Keratinocyte (primary cell): ENCODE results near the gene MRTO4.

ENCODE experiments used
- CTCF ChIP-seq, 3 experiments: IDR thresholded peaks in 1 of 3; conservative IDR thresholded peaks in 1 of 3; optimal IDR thresholded peaks in 1 of 3; 2 replicates in 2 of 3; 3 replicates in 1 of 3; pipeline versions ENCODE3 to v1.5.1; 2011; ENCODE audit warnings: low read length in 3 of 3, mild to moderate bottlenecking in 3 of 3, moderate library complexity in 2 of 3, control low read depth in 1 of 3, inconsistent platforms in 1 of 3; ENCODE audit not compliant: insufficient read depth in 2 of 3; ENCODE audit errors: extremely low read depth in 1 of 3
- EZH2 ChIP-seq: IDR thresholded peaks from one replicate; pipeline ENCODE4 v1.6.1; 2012; ENCODE audit warnings: inconsistent platforms, mild to moderate bottlenecking, low read length, moderate library complexity

DNA sequence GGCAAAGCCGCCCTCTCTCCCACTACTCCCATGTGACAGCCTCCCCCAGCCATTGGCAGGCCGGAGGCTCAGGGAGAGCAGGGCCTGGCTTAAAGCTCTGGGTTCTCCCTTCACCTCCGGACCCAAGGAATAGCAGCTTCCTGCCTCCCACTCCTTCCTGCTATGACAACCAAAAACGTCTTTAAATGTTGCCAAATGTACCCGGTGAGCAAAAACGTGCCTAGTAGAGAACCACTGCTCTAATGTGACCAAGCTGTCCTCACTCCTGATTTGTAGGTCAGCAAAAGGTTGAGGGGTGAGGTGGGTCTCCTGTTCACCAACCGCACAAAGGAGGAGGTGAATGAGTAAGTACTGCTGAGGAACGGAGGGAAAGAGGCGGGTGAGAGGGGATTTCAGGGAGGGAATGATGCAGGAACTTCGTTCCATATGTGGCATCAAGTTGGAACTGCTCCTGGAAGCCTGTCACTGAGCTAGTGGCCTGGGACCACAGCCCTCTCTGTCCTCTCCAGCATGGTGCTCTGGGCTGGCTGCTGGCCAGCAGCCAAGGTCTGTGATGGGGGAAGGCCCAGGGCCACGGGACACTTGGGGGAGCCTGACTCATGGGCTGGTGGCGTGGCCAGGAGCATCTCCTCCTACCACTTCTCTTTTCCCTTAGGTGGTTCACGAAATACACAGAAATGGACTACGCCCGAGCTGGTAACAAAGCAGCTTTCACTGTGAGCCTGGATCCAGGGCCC is 5.7 kb downstream of the MRTO4 start:
- TF ChIP-seq CTCF (optimal IDR thresholded peaks at IDR 0.05 in 1 of 3, IDR thresholded peaks at IDR 0.05 in 1 of 3, conservative IDR thresholded peaks at IDR 0.05 in 1 of 3; ENCODE audit: extremely low read depth in 1 of 3, insufficient read depth in 2 of 3, low read length in 3 of 3) (no peak), EZH2 (no peak)
